Spleen (tissue), 11 donors: ENCODE measurements around the gene BRCA1. TPM values are rescaled to one million over a fixed set of nuclear protein-coding genes. Genes with fewer than 3 reads are reported as not detected.

Source experiments
- DNase-seq: peaks from one replicate; pipeline ENCODE4 v3.0.0-alpha.2; 2020
- H3K27ac ChIP-seq, 8 donors: fragments of 200-600 bp; sonication (generic) in 7 of 8; 1 replicate in 4 of 8; 2 replicates in 4 of 8; pipeline versions ENCODE4 v1.5.0 to v1.8.0; 2016 to 2021; ENCODE audit warnings: inconsistent platforms in 4 of 8, mild to moderate bottlenecking in 4 of 8, moderate library complexity in 1 of 8
- H3K27me3 ChIP-seq, 7 donors: fragments of 200-600 bp; sonication (generic) in 6 of 7; replicated peaks in 1 of 7; 1 replicate in 4 of 7; 2 replicates in 3 of 7; pipeline versions ENCODE4 v1.5.0 to v1.8.0; 2016 to 2021; ENCODE audit warnings: inconsistent platforms in 3 of 7, mild to moderate bottlenecking in 1 of 7
- H3K36me3 ChIP-seq, 6 donors: fragments of 200-600 bp; sonication (generic) in 5 of 6; 1 replicate in 4 of 6; 2 replicates in 2 of 6; pipeline versions ENCODE4 v1.5.0 to v1.8.0; 2016 to 2021; ENCODE audit warnings: inconsistent platforms in 2 of 6
- H3K4me1 ChIP-seq, 6 donors: fragments of 200-600 bp; sonication (generic) in 5 of 6; 1 replicate in 3 of 6; 2 replicates in 3 of 6; pipeline versions ENCODE4 v1.5.0 to v1.8.0; 2016 to 2021; ENCODE audit warnings: inconsistent platforms in 3 of 6
- H3K4me3 ChIP-seq, 8 donors: fragments of 200-600 bp; sonication (generic) in 7 of 8; 1 replicate in 4 of 8; 2 replicates in 4 of 8; pipeline versions ENCODE4 v1.5.0 to v1.8.0; 2016 to 2021; ENCODE audit warnings: inconsistent platforms in 4 of 8, mild to moderate bottlenecking in 4 of 8, moderate library complexity in 2 of 8
- H3K9me3 ChIP-seq, 8 donors: fragments of 200-600 bp; sonication (generic) in 7 of 8; 1 replicate in 4 of 8; 2 replicates in 4 of 8; pipeline versions ENCODE4 v1.5.0 to v1.8.0; 2016 to 2021; ENCODE audit warnings: inconsistent platforms in 4 of 8
- CTCF ChIP-seq, 11 experiments: fragments of 200-600 bp in 7 of 11; fragments of 450-650 bp in 4 of 11; sonication (generic) in 4 of 11; IDR thresholded peaks in 8 of 11; conservative IDR thresholded peaks in 3 of 11; 1 replicate in 7 of 11; 2 replicates in 4 of 11; pipeline versions ENCODE4 v1.4.0 to v1.8.0; 2016 to 2021; ENCODE audit warnings: antibody characterized with exemption in 11 of 11, inconsistent platforms in 4 of 11, mild to moderate bottlenecking in 1 of 11
- POLR2A ChIP-seq, 3 donors: fragments of 450-650 bp; IDR thresholded peaks; one replicate each; pipeline ENCODE4 v1.5.1; 2017; ENCODE audit warnings: antibody characterized with exemption in 3 of 3, mild to moderate bottlenecking in 1 of 3
- POLR2AphosphoS5 ChIP-seq, 3 donors: sonication (generic); formaldehyde crosslinking; IDR thresholded peaks; one replicate each; pipeline ENCODE4 v1.5.1; 2017; ENCODE audit warnings: antibody characterized with exemption in 3 of 3
- WGBS, 5 donors: extraction: QIAGEN DNeasy Blood & Tissue Kit in 3 of 5; methylation state at CpG; one replicate each; pipeline versions ENCODE4 v1.1.5 to v1.1.7; 2013 to 2018; 5-methylcytosine and 5-hydroxymethylcytosine counted together
- intact Hi-C: fragments of 100-400 bp; cut with DNase I; formaldehyde crosslinking; loops from one replicate; pipeline ENCODE4 v1.15.0; 2023; ENCODE audit warnings: low total_unique reads
- polyA plus RNA-seq, 3 donors: library from polyadenylated mRNA; stranded (reverse); fragments of 200-250 nt; gene quantifications; one replicate each; pipeline ENCODE4 v1.2.1, GENCODE V29; 2013
- total RNA-seq, 7 donors: library from RNA; depleted of rRNA in 3 of 7; stranded (reverse); fragments of >200 nt in 3 of 7; fragmentation: NEBNext Ultra II Directional in 4 of 7; extraction: Animal tissue kit (Norgen Biotek cat#: 25700) in 4 of 7; gene quantifications; one replicate each; pipeline versions ENCODE4 v1.1.0 to v1.2.1, GENCODE V29; 2016 to 2021
- donor health status: healthy with polysubstance abuse.
- donor health status: DM: no; HTN: no; CAD: no; lungs with moderate emphysema.
- donor health status: DM: no; HTN: no; CAD: no.
- donor health status: Bipolar disorder and iron deficiency.
- donor health status: healthy.
- donor health status: DM: no; HTN: no; CAD: no.
- donor health status: DM: yes; HTN: yes; CAD: no.

The BRCA1 gene
- total and polyA plus RNA-seq, 10 donors: 1.3 to 13.6 (median 9.1) TPM

- H3K9me3 ChIP-seq: no peaks in the 10 kb centered on the region
- peaks cover 0 to 6% (median 0%) of the 10 kb centered on the region in 6 donors for H3K36me3 ChIP-seq
- intact Hi-C loops: no loop called here
- TF ChIP-seq POLR2AphosphoS5 (IDR thresholded peaks at IDR 0.05) (no peak), CTCF (IDR thresholded peaks at IDR 0.05 in 8 of 11, conservative IDR thresholded peaks at IDR 0.05 in 3 of 11) (no peak), POLR2A (IDR thresholded peaks at IDR 0.05) (no peak)
- DNase-seq: no peak
- no peaks in the 10 kb centered on the region for H3K27me3 ChIP-seq
- 94 to 100% (median 96%) methylated on average over 2 of the region's 2 CpGs for WGBS, 5 donors
- H3K27ac ChIP-seq: no peak overlapping the region
- H3K4me3 ChIP-seq: no peak overlapping the region
- H3K4me1 ChIP-seq: no peaks in the 10 kb centered on the region
Measured at GRCh38 chr17:43039646-43040045, 85.5 kb downstream of the BRCA1 start.

- Histone ChIP-seq H3K4me1 (no peaks in the 10 kb centered on the region), H3K27ac (no peak overlapping the region), H3K4me3 (no peak overlapping the region), H3K9me3 (no peaks in the 10 kb centered on the region), H3K36me3 (no peaks in the 10 kb centered on the region), H3K27me3 (no peaks in the 10 kb centered on the region)
- 92 to 97% (median 95%) methylated on average over 3 of the region's 3 CpGs for WGBS, 5 donors
- TF ChIP-seq POLR2AphosphoS5 (IDR thresholded peaks at IDR 0.05): no peak
- no peak for TF ChIP-seq POLR2A (IDR thresholded peaks at IDR 0.05)
- TF ChIP-seq CTCF (IDR thresholded peaks at IDR 0.05 in 8 of 11, conservative IDR thresholded peaks at IDR 0.05 in 3 of 11): no peak
- no peak for DNase-seq
- intact Hi-C loops: no loop called here
Measured at GRCh38 chr17:43034894-43035293, 90.3 kb downstream of the BRCA1 start.

GRCh38 chr17:43033948-43034881, 90.9 kb downstream of the BRCA1 start:
- DNase-seq: peak; percentile 21
- Histone ChIP-seq H3K4me3 (no peak overlapping the region), H3K36me3 (no peaks in the 10 kb centered on the region), H3K4me1 (no peaks in the 10 kb centered on the region), H3K9me3 (no peaks in the 10 kb centered on the region), H3K27me3 (no peaks in the 10 kb centered on the region), H3K27ac (no peak overlapping the region)
- intact Hi-C loops: no loop called here
- TF ChIP-seq POLR2AphosphoS5 (IDR thresholded peaks at IDR 0.05) (no peak), CTCF (IDR thresholded peaks at IDR 0.05 in 8 of 11, conservative IDR thresholded peaks at IDR 0.05 in 3 of 11) (no peak), POLR2A (IDR thresholded peaks at IDR 0.05) (no peak)
- WGBS, 5 donors: 61 to 74% (median 69%) methylated on average over 12 of the region's 12 CpGs

- H3K36me3 ChIP-seq: no peaks in the 10 kb centered on the region
- WGBS, 5 donors: 84 to 99% (median 86%) methylated on average over 3 of the region's 3 CpGs
- intact Hi-C loops: no loop called here
- H3K4me3 ChIP-seq: no peak overlapping the region
- no peaks in the 10 kb centered on the region for H3K9me3 ChIP-seq
- no peaks in the 10 kb centered on the region for H3K27me3 ChIP-seq
- no peak for DNase-seq
- no peaks in the 10 kb centered on the region for H3K4me1 ChIP-seq
- no peak overlapping the region for H3K27ac ChIP-seq
- TF ChIP-seq POLR2A (IDR thresholded peaks at IDR 0.05) (no peak), POLR2AphosphoS5 (IDR thresholded peaks at IDR 0.05) (no peak), CTCF (IDR thresholded peaks at IDR 0.05 in 8 of 11, conservative IDR thresholded peaks at IDR 0.05 in 3 of 11) (no peak)
Measured at GRCh38 chr17:43031666-43032065, 93.5 kb downstream of the BRCA1 start.
